A673 (cell line): Measurements from ENCODE around the gene LRSAM1. TPM values are rescaled to one million over a fixed set of nuclear protein-coding genes. Genes with fewer than 3 reads are reported as not detected.

Experiments
- BruUV-seq: library from RNA; stranded (reverse); fragments of 400-500 nt; replicated peaks from 2 replicates; lab custom pipeline; 2021; lab: Mats Ljungman, UMichigan
- CTCF ChIA-PET: fragments of 300-600 bp; sonication (Branson Sonifier 250); formaldehyde crosslinking; loops from one replicate; lab custom pipeline; 2022; ENCODE audit warnings: antibody characterized with exemption; lab: Charles Lee
- POLR2A ChIA-PET: fragments of 300-600 bp; sonication (Branson Sonifier 250); formaldehyde crosslinking; loops from one replicate; lab custom pipeline; 2022; ENCODE audit warnings: antibody characterized with exemption; ENCODE audit not compliant: low non-redundant PET; lab: Charles Lee
- DNase-seq: peaks from one replicate; pipeline ENCODE4 v3.0.0-alpha.2; 2015; ENCODE audit warnings: low spot score
- H3K27ac ChIP-seq: fragments of 200-600 bp; sonication (generic); 2 replicates; pipeline ENCODE4 v1.5.1; 2016; ENCODE audit warnings: mixed run types, low read depth, mild to moderate bottlenecking, mixed read lengths, antibody characterized with exemption, low read length; ENCODE audit not compliant: poor library complexity, severe bottlenecking
- H3K27me3 ChIP-seq: fragments of 200-600 bp; sonication (generic); replicated peaks from 2 replicates; pipeline ENCODE4 v1.6.1; 2017; ENCODE audit warnings: mixed run types, low read depth, mild to moderate bottlenecking, mixed read lengths, antibody characterized with exemption, low read length; ENCODE audit not compliant: insufficient read depth, poor library complexity
- H3K36me3 ChIP-seq: fragments of 200-600 bp; sonication (generic); 2 replicates; pipeline ENCODE4 v1.6.1; 2016; ENCODE audit warnings: mixed run types, mild to moderate bottlenecking, mixed read lengths, antibody characterized with exemption, low read length; ENCODE audit not compliant: insufficient read depth, poor library complexity, severe bottlenecking
- H3K4me1 ChIP-seq: fragments of 200-600 bp; sonication (generic); 2 replicates; pipeline ENCODE4 v1.6.1; 2017; ENCODE audit warnings: mixed run types, mild to moderate bottlenecking, mixed read lengths, antibody characterized with exemption, low read length; ENCODE audit not compliant: insufficient read depth, poor library complexity, severe bottlenecking
- H3K4me3 ChIP-seq: fragments of 200-600 bp; sonication (generic); 2 replicates; pipeline ENCODE4 v1.5.1; 2016; ENCODE audit warnings: low read depth, mixed run types, mild to moderate bottlenecking, mixed read lengths, low read length; ENCODE audit not compliant: poor library complexity, severe bottlenecking
- H3K9me3 ChIP-seq: fragments of 200-600 bp; sonication (generic); 2 replicates; pipeline ENCODE4 v1.6.1; 2016; ENCODE audit warnings: mixed run types, low read depth, mild to moderate bottlenecking, mixed read lengths, antibody characterized with exemption, low read length; ENCODE audit not compliant: poor library complexity, severe bottlenecking
- EZH2 ChIP-seq: fragments of 200-600 bp; sonication (generic); IDR thresholded peaks from 2 replicates; pipeline ENCODE4 v1.6.1; 2017; ENCODE audit warnings: borderline replicate concordance, low read depth, mild to moderate bottlenecking, mixed read lengths, antibody characterized with exemption, low read length; ENCODE audit not compliant: poor library complexity, severe bottlenecking
- intact Hi-C: fragments of 100-400 bp; cut with micrococcal nuclease; formaldehyde crosslinking; loops from one replicate; pipeline ENCODE4 v1.10.0; 2022; ENCODE audit not compliant: unreplicated experiment
- total RNA-seq: library from RNA; stranded (reverse); gene quantifications from 2 replicates; pipeline ENCODE4 v1.2.3, GENCODE V29; 2021
- TF ChIP-seq, protein P1 (sequence below): fragments of 300-800, 200-600 bp; sonication (generic); conservative IDR thresholded peaks from 2 replicates; pipeline ENCODE4 v1.5.1; 2017; ENCODE audit warnings: low read depth, mild to moderate bottlenecking, antibody characterized with exemption, low read length, moderate library complexity, mixed read lengths

LRSAM1 gene
- total RNA-seq, 1 experiment from 2014 or later, result 15.8 TPM

DNA sequence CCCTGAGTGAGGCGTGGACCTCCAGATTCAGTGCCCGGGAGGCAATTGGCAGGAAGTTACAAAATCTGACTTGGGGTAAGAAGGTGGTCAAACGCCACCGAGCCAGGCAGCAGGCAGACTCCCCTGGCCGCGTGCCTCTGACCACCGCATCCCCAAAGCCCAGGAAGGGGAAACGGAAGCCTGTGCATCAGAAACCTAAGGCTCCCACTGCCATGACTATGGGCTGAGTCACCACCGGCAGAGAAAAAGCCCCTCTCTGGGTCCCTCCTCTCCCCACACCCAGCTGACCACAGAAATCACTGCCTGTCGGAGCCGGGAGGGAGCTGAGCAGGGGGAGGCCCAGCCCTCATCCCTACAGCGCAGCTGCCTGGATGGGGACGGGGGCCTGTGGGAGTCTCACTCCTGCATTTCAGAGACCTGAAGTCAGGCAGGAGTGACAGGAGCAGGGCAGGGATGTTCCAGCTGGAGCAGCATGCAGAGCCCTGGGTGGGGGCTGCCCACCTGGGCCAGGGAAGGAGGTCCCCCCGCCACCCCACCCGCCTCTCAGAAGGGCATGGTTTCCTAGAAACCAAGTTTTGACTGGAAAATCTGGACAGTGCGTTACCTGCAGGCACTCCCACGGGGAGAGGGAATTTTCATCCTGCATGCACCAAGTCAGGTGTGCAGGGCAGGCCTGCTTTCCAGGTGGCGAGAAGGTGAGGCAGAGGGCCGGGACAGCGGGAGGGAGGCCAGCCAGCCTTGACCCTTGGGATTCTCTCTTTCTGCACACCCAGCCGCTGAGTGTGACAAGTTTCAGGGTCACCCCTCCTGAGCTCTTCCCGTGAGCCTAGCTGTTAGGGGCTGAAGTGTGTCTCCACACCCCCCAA is 68.2 kb downstream of the LRSAM1 start:
- Histone ChIP-seq H3K27ac (no peak overlapping the region), H3K9me3 (peaks cover 6% of the 10 kb centered on the region), H3K4me3 (no peak overlapping the region), H3K36me3 (peaks cover 24% of the 10 kb centered on the region), H3K27me3 (no peaks in the 10 kb centered on the region), H3K4me1 (no peaks in the 10 kb centered on the region)
- intact Hi-C loops, result no loop called here
- POLR2A ChIA-PET, result no interaction called here
- TF ChIP-seq EZH2, result no peak
- TF ChIP-seq, protein P1, sequence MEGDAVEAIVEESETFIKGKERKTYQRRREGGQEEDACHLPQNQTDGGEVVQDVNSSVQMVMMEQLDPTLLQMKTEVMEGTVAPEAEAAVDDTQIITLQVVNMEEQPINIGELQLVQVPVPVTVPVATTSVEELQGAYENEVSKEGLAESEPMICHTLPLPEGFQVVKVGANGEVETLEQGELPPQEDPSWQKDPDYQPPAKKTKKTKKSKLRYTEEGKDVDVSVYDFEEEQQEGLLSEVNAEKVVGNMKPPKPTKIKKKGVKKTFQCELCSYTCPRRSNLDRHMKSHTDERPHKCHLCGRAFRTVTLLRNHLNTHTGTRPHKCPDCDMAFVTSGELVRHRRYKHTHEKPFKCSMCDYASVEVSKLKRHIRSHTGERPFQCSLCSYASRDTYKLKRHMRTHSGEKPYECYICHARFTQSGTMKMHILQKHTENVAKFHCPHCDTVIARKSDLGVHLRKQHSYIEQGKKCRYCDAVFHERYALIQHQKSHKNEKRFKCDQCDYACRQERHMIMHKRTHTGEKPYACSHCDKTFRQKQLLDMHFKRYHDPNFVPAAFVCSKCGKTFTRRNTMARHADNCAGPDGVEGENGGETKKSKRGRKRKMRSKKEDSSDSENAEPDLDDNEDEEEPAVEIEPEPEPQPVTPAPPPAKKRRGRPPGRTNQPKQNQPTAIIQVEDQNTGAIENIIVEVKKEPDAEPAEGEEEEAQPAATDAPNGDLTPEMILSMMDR, result no peak
- CTCF ChIA-PET, result no interaction called here
- BruUV-seq, result no TSS peak
- no peak for DNase-seq

DNA sequence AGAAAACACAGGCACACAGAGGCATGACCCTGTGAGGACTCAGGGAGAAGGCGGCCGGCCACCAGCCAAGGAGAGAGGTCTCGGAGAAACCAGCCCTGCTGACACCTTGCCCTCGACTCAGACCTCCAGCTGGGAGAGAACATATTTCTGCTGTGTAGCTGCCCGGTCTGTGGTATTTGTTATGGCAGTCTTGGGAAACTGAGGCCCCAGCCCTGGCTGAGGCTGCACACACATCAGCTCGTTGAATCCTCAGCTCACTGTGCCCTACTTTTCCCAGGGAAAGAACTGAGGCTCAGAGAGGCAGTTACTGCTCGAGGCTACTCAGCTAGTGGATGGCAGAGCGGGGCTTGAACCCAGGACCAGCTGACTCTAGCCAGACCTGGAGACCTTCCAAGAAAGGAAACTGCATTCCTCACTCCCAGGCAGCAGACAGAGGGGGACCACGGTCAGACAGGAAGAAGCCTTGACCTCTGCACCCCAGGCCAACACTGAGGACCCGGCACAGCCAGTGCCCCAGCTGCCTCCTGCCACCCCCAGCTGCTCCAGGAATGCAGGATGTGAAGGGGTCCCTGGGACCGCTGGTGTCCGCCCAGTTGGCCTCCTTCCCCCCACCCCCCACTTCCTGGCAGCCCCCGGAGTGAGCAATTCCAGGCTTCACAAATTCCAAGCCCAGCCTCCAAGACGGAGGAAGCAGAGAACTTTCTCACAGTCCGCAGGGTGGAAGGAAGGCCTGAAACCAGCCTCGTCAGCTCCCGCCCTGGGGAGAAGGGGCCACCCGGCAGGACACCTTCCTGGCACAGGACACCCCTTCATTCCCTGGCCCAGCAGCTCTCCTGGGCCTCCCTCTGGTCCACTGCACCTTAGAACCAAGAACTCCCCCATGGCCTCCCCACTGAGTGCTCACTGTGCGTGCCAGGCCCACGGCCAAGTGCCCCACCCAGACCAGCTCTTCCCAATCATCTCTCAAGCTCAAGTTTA is 69.9 kb downstream of the LRSAM1 start:
- peaks cover 14% of the 10 kb centered on the region for H3K9me3 ChIP-seq
- H3K4me3 ChIP-seq, result no peak overlapping the region
- H3K27ac ChIP-seq, result no peak overlapping the region
- no peaks in the 10 kb centered on the region for H3K27me3 ChIP-seq
- H3K4me1 ChIP-seq, result no peaks in the 10 kb centered on the region
- H3K36me3 ChIP-seq, result peaks cover 29% of the 10 kb centered on the region
- BruUV-seq, result no TSS peak
- no peak for DNase-seq
- intact Hi-C loops, result no loop called here
- TF ChIP-seq EZH2, result no peak
- TF ChIP-seq, protein P1, result no peak
- CTCF ChIA-PET, result no interaction called here
- POLR2A ChIA-PET, result no interaction called here

DNA sequence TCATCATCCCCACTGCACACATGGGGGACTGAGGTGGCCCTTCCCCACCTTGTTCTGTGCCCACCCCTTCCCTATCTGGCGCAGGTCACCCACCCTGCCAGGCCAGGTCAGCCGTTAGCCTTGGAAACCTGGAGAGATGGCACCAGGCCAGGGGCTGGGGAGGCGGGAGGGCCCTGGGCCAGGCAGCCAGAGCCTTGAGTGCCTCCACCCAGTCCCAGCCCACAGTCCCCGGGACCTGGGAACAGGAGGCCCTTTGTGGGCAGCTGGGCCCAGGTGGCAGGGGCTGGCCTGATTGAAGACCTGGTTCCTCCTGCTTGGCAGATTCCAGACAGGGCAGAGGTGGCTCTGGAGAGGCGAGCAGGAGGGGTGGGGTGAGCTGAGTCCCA is 70.6 kb downstream of the LRSAM1 start:
- Histone ChIP-seq H3K27ac (no peak overlapping the region), H3K4me3 (no peak overlapping the region), H3K36me3 (peaks cover 35% of the 10 kb centered on the region), H3K9me3 (peaks cover 14% of the 10 kb centered on the region), H3K27me3 (no peaks in the 10 kb centered on the region), H3K4me1 (no peaks in the 10 kb centered on the region)
- no TSS peak for BruUV-seq
- CTCF ChIA-PET, result no interaction called here
- POLR2A ChIA-PET, result no interaction called here
- no peak for TF ChIP-seq EZH2
- TF ChIP-seq, protein P1, result no peak
- no peak for DNase-seq
- intact Hi-C loops, result no loop called here
